ENCODE measurements around the gene SPTBN1.

The SPTBN1 gene

DNA sequence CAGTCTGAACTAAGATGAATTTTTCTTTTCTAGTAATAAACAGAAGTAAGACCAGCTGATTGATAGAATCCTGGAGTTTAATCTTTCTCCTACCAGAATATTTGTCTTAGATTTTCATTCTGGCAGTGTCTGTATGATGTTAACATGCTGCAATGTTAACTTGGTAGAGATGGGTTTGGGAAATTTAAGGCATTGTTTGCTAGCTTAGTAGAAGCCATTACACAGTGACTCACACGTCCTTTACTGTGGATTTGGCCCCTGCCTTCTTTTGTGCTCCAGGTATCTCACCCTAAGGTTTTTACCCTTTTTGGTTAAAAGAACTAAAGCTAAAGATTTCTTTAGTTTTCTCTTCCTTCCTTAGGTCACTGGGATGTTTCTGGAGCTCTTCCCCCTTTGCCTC, 84.1 kb downstream of the SPTBN1 start:
- ChIA-PET CTCF (no interaction called here), POLR2A (interaction anchor here (0.5 kb wide), 1 partner anchor 1086 kb away, joined by 3 read pairs; no protein-coding TSS in a partner anchor)
- TF ChIP-seq ARNT (IDR thresholded peaks at IDR 0.05) (no peak), ZNF384 (IDR thresholded peaks at IDR 0.05) (no peak), FOXK2 (IDR thresholded peaks at IDR 0.05) (no peak), L3MBTL2 (conservative IDR thresholded peaks at IDR 0.05) (no peak), CTBP1 (IDR thresholded peaks at IDR 0.05; ENCODE audit: borderline replicate concordance) (no peak), LEF1 (IDR thresholded peaks at IDR 0.05; ENCODE audit: borderline replicate concordance) (no peak), FOXA1 (IDR thresholded peaks at IDR 0.05) (no peak)
- TF ChIP-seq, protein P1, sequence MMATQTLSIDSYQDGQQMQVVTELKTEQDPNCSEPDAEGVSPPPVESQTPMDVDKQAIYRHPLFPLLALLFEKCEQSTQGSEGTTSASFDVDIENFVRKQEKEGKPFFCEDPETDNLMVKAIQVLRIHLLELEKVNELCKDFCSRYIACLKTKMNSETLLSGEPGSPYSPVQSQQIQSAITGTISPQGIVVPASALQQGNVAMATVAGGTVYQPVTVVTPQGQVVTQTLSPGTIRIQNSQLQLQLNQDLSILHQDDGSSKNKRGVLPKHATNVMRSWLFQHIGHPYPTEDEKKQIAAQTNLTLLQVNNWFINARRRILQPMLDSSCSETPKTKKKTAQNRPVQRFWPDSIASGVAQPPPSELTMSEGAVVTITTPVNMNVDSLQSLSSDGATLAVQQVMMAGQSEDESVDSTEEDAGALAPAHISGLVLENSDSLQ (IDR thresholded peaks at IDR 0.05): no peak
- DNase-seq (ENCODE audit: extremely low spot score): no peak

DNA sequence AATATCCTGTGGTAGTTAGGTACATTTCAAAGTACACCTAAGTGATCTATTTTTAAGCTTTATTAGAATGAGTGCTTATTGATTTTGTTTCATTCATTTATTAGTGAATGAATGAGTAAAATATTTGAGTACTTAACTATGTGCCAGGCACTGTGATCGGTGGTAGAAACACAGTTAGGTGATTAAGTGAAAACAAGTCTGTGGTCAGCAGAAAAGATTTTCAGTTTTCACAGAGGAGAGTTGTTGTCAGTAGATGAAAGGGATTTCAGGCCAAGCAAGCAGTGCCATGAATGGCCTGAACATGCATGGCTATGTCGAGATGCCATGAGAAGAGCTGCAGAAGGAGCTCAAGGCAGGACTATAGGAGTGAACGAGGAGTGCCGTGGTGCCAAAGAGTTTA, 85.9 kb downstream of the SPTBN1 start:
- TF ChIP-seq FOXA1 (IDR thresholded peaks at IDR 0.05) (no peak), ZNF384 (IDR thresholded peaks at IDR 0.05) (no peak), FOXM1 (IDR thresholded peaks at IDR 0.05; ENCODE audit: borderline replicate concordance) (no peak), CTBP1 (IDR thresholded peaks at IDR 0.05; ENCODE audit: borderline replicate concordance) (no peak), HDGF (IDR thresholded peaks at IDR 0.05; ENCODE audit: borderline replicate concordance) (no peak), L3MBTL2 (conservative IDR thresholded peaks at IDR 0.05) (no peak)
- ChIA-PET CTCF (no interaction called here), POLR2A (no interaction called here)
- DNase-seq (ENCODE audit: extremely low spot score): no peak

DNA sequence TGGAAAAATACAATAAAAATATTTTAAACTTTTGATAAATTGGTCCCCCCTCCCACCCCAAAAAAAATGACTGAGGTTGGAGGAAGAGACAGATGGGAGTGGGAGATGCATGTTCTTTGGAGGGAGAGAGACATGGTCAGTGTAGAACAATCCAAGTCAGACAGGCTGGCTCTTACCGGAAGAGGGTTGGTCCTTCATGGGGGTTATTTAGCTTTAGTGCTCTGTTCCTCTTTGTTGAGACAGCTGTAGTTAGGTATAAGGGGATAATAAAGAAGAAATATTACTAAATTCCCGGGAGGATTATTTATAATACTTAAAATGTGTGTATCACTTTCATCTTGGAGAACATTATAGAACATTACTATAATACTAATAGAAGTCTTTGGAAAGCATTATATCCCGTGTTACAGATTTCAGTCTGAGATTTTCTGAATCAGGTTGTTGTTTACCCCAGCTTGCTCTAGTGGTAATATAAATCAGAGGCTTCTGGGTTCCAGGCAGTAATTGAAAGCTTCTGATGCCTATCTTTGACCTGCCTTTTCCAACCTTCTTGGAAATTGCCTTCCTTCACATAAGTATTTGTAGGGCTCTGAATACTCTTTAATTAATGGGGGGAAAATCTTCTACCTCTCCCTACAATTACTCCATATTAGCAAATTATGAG, 87.7 kb downstream of the SPTBN1 start:
- CTCF ChIA-PET: no interaction called here
- POLR2A ChIA-PET: no interaction called here
- DNase-seq (ENCODE audit: extremely low spot score): no peak
- no peak for TF ChIP-seq BHLHE40 (IDR thresholded peaks at IDR 0.05; ENCODE audit: borderline replicate concordance)
- TF ChIP-seq NFRKB (IDR thresholded peaks at IDR 0.05): no peak
- TF ChIP-seq SUZ12 (IDR thresholded peaks at IDR 0.05): no peak
- TF ChIP-seq L3MBTL2 (conservative IDR thresholded peaks at IDR 0.05): no peak
- TF ChIP-seq FOXM1 (IDR thresholded peaks at IDR 0.05; ENCODE audit: borderline replicate concordance): no peak
- no peak for TF ChIP-seq HDGF (IDR thresholded peaks at IDR 0.05; ENCODE audit: borderline replicate concordance)

DNA sequence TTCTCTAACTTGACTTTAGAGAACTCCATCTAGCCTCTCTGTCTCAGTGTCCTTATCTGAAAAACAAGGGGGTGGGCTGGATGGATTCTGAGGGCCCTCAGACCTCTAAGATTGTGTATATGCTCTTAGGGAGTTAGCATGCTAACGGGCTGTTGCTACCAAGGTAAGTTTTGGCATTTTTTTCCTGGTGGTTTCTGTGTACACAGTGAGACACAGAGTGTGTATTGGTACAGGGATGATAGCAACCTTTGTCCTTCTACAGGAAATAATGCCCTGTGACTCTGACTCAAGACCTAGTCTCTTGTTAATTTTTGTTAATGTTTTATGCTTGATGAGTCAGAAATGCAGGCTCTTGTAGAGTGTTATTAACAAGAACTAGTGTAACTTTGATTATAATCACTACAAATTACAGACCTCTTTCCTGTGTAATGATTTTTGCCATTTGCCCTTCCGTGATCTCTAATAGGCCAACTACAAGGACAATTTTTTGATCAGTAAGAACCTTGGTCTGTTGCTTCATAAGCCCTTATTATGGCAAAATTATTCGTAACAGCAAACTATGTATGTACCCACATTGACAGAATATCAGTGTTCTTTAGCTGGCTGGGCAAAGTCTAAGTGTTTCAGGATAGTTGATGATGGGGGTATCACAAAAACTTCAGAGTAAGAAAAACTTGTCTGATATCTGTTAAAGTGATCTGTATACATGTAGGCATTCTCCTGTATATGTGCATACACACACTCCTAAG, 89.7 kb downstream of the SPTBN1 start:
- no peak for DNase-seq (ENCODE audit: extremely low spot score)
- TF ChIP-seq L3MBTL2 (conservative IDR thresholded peaks at IDR 0.05): no peak
- TF ChIP-seq HDGF (IDR thresholded peaks at IDR 0.05; ENCODE audit: borderline replicate concordance): no peak
- no peak for TF ChIP-seq TARDBP (IDR thresholded peaks at IDR 0.05)
- no peak for TF ChIP-seq BHLHE40 (IDR thresholded peaks at IDR 0.05; ENCODE audit: borderline replicate concordance)
- TF ChIP-seq FOXM1 (IDR thresholded peaks at IDR 0.05; ENCODE audit: borderline replicate concordance): no peak
- TF ChIP-seq ARNT (IDR thresholded peaks at IDR 0.05): no peak
- no peak for TF ChIP-seq CTBP1 (IDR thresholded peaks at IDR 0.05; ENCODE audit: borderline replicate concordance)
- TF ChIP-seq LEF1 (IDR thresholded peaks at IDR 0.05; ENCODE audit: borderline replicate concordance): no peak
- TF ChIP-seq SUZ12 (IDR thresholded peaks at IDR 0.05): no peak
- TF ChIP-seq, protein P1 (IDR thresholded peaks at IDR 0.05): no peak
- no peak for TF ChIP-seq NFRKB (IDR thresholded peaks at IDR 0.05)
- TF ChIP-seq SP1 (IDR thresholded peaks at IDR 0.05): no peak
- TF ChIP-seq ELF4 (IDR thresholded peaks at IDR 0.05): no peak
- no peak for TF ChIP-seq FOXK2 (IDR thresholded peaks at IDR 0.05)
- no peak for TF ChIP-seq ZNF384 (IDR thresholded peaks at IDR 0.05)
- no peak for TF ChIP-seq FOXA1 (IDR thresholded peaks at IDR 0.05)
- ChIA-PET CTCF (no interaction called here), POLR2A (no interaction called here)

DNA sequence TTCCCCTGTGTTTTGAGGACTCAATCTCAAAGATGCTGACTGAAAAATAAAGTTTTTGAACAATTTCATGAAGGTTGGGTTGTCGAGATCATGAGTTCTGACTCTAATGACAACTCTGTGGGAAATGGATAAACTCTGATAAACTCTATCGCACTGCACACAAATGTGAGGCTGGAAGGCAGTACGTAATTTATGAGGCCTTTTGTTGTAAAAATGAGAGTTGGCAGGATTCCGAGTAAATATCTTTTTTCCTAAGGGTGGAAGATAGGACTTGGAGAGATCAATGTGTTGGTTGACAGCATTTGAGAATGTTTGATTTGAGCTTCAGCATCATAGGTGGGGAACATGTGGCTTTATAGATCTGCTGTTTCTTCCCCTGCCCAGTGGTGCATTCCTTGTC, 90.4 kb downstream of the SPTBN1 start:
- no peak for DNase-seq (ENCODE audit: extremely low spot score)
- ChIA-PET CTCF (no interaction called here), POLR2A (no interaction called here)
- TF ChIP-seq FOXM1 (IDR thresholded peaks at IDR 0.05; ENCODE audit: borderline replicate concordance): no peak
- TF ChIP-seq CTBP1 (IDR thresholded peaks at IDR 0.05; ENCODE audit: borderline replicate concordance): no peak
- no peak for TF ChIP-seq SP1 (IDR thresholded peaks at IDR 0.05)
- no peak for TF ChIP-seq ZNF384 (IDR thresholded peaks at IDR 0.05)
- no peak for TF ChIP-seq SUZ12 (IDR thresholded peaks at IDR 0.05)

DNA sequence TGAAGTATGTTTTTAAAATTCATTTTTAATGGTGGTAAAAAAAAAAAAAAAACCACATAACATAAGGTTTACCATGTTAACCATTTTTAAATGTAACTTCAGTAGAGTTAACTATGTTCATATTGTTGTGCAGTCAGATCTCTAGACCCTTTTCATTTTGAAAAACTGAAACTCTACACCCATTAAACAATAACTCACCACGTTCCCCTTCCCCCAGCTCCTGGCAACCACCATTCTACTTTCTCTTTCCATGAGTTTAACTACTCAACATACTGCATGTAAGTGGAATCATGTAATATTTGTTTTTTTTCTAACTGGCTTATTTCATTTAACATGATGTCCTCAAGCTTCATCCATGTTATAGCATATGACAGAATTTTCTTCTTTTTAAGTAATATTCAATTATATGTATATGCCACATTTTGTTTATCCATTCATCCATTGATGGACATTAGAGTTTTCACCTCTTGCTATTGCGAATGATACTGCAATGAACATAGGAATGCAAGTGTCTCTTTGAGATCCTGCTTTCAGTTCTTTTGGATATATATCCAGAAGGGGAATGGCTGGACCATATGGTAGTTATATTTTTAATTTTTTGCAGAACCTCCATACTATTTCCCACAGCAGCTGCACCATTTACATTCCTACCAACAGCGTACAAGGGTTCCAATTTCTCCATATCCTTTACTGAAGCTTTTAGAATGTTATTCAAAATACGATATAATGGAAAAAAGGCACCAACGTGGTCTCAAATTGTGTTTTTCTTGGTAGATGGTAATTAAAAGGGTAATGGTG, 91.0 kb downstream of the SPTBN1 start:
- ChIA-PET POLR2A (interaction anchor here (1.3 kb wide), 1 partner anchor 12 kb away, joined by 4 read pairs; no protein-coding TSS in a partner anchor), CTCF (no interaction called here)
- no peak for TF ChIP-seq CTBP1 (IDR thresholded peaks at IDR 0.05; ENCODE audit: borderline replicate concordance)
- TF ChIP-seq BHLHE40 (IDR thresholded peaks at IDR 0.05; ENCODE audit: borderline replicate concordance): no peak
- no peak for TF ChIP-seq SUZ12 (IDR thresholded peaks at IDR 0.05)
- TF ChIP-seq, protein P1 (IDR thresholded peaks at IDR 0.05): no peak
- no peak for DNase-seq (ENCODE audit: extremely low spot score)

All from HEK293T (cell line).